Neural cell (in vitro differentiated cells): ENCODE measurements around the gene ARHGAP10. TPM values are rescaled to one million over a fixed set of nuclear protein-coding genes. Genes with fewer than 3 reads are reported as not detected.

Experiments used
- H2AFZ ChIP-seq: fragments of 200-600, 300-800 bp; sonication (generic), shearing (Covaris generic); 2 replicates; pipeline ENCODE4 v1.6.0; 2014; ENCODE audit warnings: low read depth, mild to moderate bottlenecking, antibody characterized with exemption, low read length, moderate library complexity
- H3F3A ChIP-seq: fragments of 200-600 bp; shearing (Covaris generic); 2 replicates; pipeline ENCODE4 v1.6.1; 2016; ENCODE audit warnings: mild to moderate bottlenecking, moderate library complexity, mixed read lengths, antibody characterized with exemption, low read length; ENCODE audit not compliant: insufficient read depth, poor library complexity, severe bottlenecking
- H3K27ac ChIP-seq: fragments of 200-600, 300-800 bp; sonication (generic), shearing (Covaris generic); 2 replicates; pipeline ENCODE4 v1.5.1; 2014; ENCODE audit warnings: mild to moderate bottlenecking, low read length, moderate library complexity
- H3K27me3 ChIP-seq: fragments of 300-800, 200-600 bp; sonication (generic), shearing (Covaris generic); 2 replicates; pipeline ENCODE4 v1.6.0; 2014; ENCODE audit warnings: mild to moderate bottlenecking, low read depth, low read length, moderate library complexity; ENCODE audit not compliant: insufficient read depth
- H3K36me3 ChIP-seq: fragments of 300-800, 200-600 bp; sonication (generic), shearing (Covaris generic); 2 replicates; pipeline ENCODE4 v1.5.1; 2014; ENCODE audit warnings: mild to moderate bottlenecking, antibody characterized with exemption, low read length, moderate library complexity; ENCODE audit not compliant: insufficient read depth
- H3K4me2 ChIP-seq: fragments of 300-800, 200-600 bp; sonication (generic), shearing (Covaris generic); 2 replicates; pipeline ENCODE4 v1.6.0; 2014; ENCODE audit warnings: mild to moderate bottlenecking, low read length
- H3K4me3 ChIP-seq: fragments of 300-800, 200-600 bp; sonication (generic), shearing (Covaris generic); 2 replicates; pipeline ENCODE4 v1.5.1; 2014; ENCODE audit warnings: mild to moderate bottlenecking, low read length, moderate library complexity
- H3K79me2 ChIP-seq: fragments of 200-600 bp; shearing (Covaris generic); replicated peaks from 2 replicates; pipeline ENCODE4 v1.6.0; 2014; ENCODE audit warnings: mild to moderate bottlenecking, low read length, moderate library complexity; ENCODE audit not compliant: insufficient read depth
- H3K9ac ChIP-seq: fragments of 300-800, 200-600 bp; sonication (generic), shearing (Covaris generic); 2 replicates; pipeline ENCODE4 v1.6.1; 2016; ENCODE audit warnings: mild to moderate bottlenecking, low read length, mixed read lengths
- H3K9me2 ChIP-seq: fragments of 200-600 bp; shearing (Covaris generic); 2 replicates; pipeline ENCODE4 v1.6.1; 2016; ENCODE audit warnings: mild to moderate bottlenecking, low read length, mixed read lengths; ENCODE audit not compliant: insufficient read depth
- H3K9me3 ChIP-seq: fragments of 200-600, 300-800 bp; sonication (generic), shearing (Covaris generic); 2 replicates; pipeline ENCODE4 v1.6.1; 2016; ENCODE audit warnings: mild to moderate bottlenecking, mixed run types, low read length, moderate library complexity, mixed read lengths
- H4K20me1 ChIP-seq: fragments of 200-600 bp; shearing (Covaris generic); 2 replicates; pipeline ENCODE4 v1.6.1; 2016; ENCODE audit warnings: mild to moderate bottlenecking, mixed run types; ENCODE audit not compliant: insufficient read depth
- CTCF ChIP-seq: fragments of 450-650 bp; IDR thresholded peaks from 2 replicates; pipeline ENCODE4 v1.5.1; 2014; ENCODE audit warnings: antibody characterized with exemption, mild to moderate bottlenecking, moderate library complexity; ENCODE audit not compliant: poor library complexity, severe bottlenecking
- EP300 ChIP-seq: fragments of 450-650 bp; conservative IDR thresholded peaks from 2 replicates; pipeline ENCODE4 v1.6.1; 2014; ENCODE audit warnings: antibody characterized with exemption, mild to moderate bottlenecking, moderate library complexity; ENCODE audit not compliant: poor library complexity, severe bottlenecking
- EZH2 ChIP-seq: fragments of 200-600, 300-800 bp; shearing (Covaris generic), sonication (generic); IDR thresholded peaks from 2 replicates; pipeline ENCODE4 v1.6.1; 2014; ENCODE audit warnings: antibody characterized with exemption, low read length, borderline replicate concordance, mild to moderate bottlenecking; ENCODE audit not compliant: insufficient read depth, poor library complexity, severe bottlenecking
- MXI1 ChIP-seq: fragments of 450-650 bp; conservative IDR thresholded peaks from 2 replicates; pipeline ENCODE4 v1.6.1; 2014; ENCODE audit warnings: antibody characterized with exemption, mild to moderate bottlenecking; ENCODE audit not compliant: poor library complexity, severe bottlenecking
- POLR2AphosphoS5 ChIP-seq: IDR thresholded peaks from 2 replicates; pipeline ENCODE4 v1.6.1; 2012
- RAD21 ChIP-seq: fragments of 450-650 bp; conservative IDR thresholded peaks from 2 replicates; pipeline ENCODE4 v1.6.1; 2014; ENCODE audit warnings: antibody characterized with exemption, mild to moderate bottlenecking, moderate library complexity
- REST ChIP-seq: IDR thresholded peaks from 2 replicates; pipeline ENCODE4 v1.6.1; 2012; ENCODE audit warnings: borderline replicate concordance
- SMC3 ChIP-seq: fragments of 450-650 bp; conservative IDR thresholded peaks from 2 replicates; pipeline ENCODE4 v1.6.1; 2014; ENCODE audit warnings: antibody characterized with exemption, mild to moderate bottlenecking, moderate library complexity; ENCODE audit not compliant: poor library complexity
- TAF1 ChIP-seq: IDR thresholded peaks from 2 replicates; pipeline ENCODE4 v1.6.1; 2012; ENCODE audit warnings: low read depth
- polyA plus RNA-seq: library from polyadenylated mRNA; depleted of rRNA; stranded (reverse); fragments of >200 nt; gene quantifications from 2 replicates; pipeline ENCODE4 v1.2.3, GENCODE V29; 2014

The ARHGAP10 gene
- polyA plus RNA-seq, 1 donor from 2014 or later: 1.2 TPM

- H2AFZ ChIP-seq: no peak overlapping the region
- H3F3A ChIP-seq: no peaks in the 10 kb centered on the region
- H3K9ac ChIP-seq: no peak overlapping the region
- no peaks in the 10 kb centered on the region for H3K36me3 ChIP-seq
- TF ChIP-seq SMC3 (no peak), TAF1 (no peak), MXI1 (no peak), REST (no peak), EZH2 (no peak), EP300 (no peak), RAD21 (no peak), CTCF (no peak), POLR2AphosphoS5 (no peak)
- no peaks in the 10 kb centered on the region for H3K79me2 ChIP-seq
- H3K4me3 ChIP-seq: no peak overlapping the region
- H4K20me1 ChIP-seq: no peaks in the 10 kb centered on the region
- no peak overlapping the region for H3K4me2 ChIP-seq
- no peak overlapping the region for H3K27ac ChIP-seq
- H3K9me2 ChIP-seq: no peaks in the 10 kb centered on the region
- no peaks in the 10 kb centered on the region for H3K9me3 ChIP-seq
- no peaks in the 10 kb centered on the region for H3K27me3 ChIP-seq
Measured at GRCh38 chr4:148071009-148071408, 339.1 kb downstream of the ARHGAP10 start.

GRCh38 chr4:148072789-148073188, 340.9 kb downstream of the ARHGAP10 start:
- H3K27ac ChIP-seq: no peak overlapping the region
- H3K9me3 ChIP-seq: no peaks in the 10 kb centered on the region
- H3F3A ChIP-seq: no peaks in the 10 kb centered on the region
- no peak overlapping the region for H2AFZ ChIP-seq
- no peak overlapping the region for H3K4me3 ChIP-seq
- no peaks in the 10 kb centered on the region for H3K9me2 ChIP-seq
- no peaks in the 10 kb centered on the region for H4K20me1 ChIP-seq
- H3K4me2 ChIP-seq: no peak overlapping the region
- no peaks in the 10 kb centered on the region for H3K36me3 ChIP-seq
- TF ChIP-seq RAD21 (no peak), TAF1 (no peak), SMC3 (no peak), POLR2AphosphoS5 (no peak), MXI1 (no peak), EZH2 (no peak), REST (no peak), CTCF (no peak), EP300 (no peak)
- no peaks in the 10 kb centered on the region for H3K27me3 ChIP-seq
- H3K9ac ChIP-seq: no peak overlapping the region
- no peaks in the 10 kb centered on the region for H3K79me2 ChIP-seq
